Measurements from ENCODE around the gene KRT6B.
"Not testable (repeated sequence)": the region's sequence is repeated elsewhere in the genome, so short reads cannot be mapped to it uniquely, and the experiment has no call there.

KRT6B gene

GRCh38 chr12:52464897-52465296, 13.0 kb upstream of the KRT6B start:
- no peak for DNase-seq

DNA sequence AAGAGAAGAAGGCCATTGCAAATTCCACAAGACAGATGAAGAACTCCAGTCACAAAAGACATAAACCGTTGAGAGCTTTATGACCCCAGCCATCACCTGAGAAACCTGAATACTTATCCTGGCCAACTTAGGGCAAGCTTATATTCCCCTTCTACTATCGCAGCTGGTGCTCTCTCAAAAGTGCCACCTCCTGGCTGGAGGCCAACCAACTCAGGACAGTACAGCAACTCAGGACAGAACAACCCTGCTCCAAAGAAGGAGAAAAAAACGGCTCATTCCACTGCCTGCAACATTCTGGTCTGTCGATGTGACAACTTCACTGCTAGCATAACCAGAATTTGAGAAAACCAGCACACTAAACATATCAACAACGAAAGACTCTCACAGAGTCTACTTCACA, 9.7 kb upstream of the KRT6B start:
- DNase-seq, result no peak

DNA sequence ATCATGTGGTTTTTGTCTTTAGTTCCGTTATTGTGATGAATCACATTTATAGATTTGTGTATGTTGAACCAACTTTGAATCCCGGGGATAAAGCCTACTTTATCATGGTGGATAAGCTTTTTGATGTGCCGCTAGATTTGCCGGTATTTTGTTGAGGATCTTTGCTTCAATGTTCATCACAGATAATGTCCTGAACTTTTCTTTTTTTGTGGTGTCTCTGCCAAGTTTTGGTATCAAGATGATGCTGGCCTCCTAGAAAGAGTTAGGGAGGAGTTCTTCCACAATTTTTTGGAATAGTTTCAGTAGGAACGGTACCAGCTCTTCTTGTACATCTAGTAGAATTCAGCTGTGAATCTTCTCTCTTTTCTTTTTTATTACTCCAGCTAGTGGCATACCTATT, 6.9 kb upstream of the KRT6B start:
- DNase-seq, result no peak

DNA sequence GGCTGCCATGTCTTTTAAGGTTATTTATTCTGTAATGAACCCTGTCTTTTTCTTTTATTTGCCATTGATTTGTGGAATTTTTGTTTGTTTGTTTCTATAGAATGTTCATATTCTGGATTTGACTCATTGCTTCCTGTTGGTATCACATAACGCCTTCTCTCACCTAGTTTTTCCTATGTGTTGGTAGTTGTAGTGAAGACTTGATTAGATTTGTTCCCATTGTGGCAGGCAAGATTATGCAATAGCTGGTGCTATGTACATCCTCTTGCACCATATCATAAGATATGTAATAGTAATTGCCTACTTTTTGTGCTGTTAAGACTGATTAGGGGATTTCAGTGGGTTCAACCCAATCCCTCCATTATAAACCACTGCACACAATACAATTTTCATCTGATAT, 3.9 kb upstream of the KRT6B start:
- no peak for DNase-seq

DNA sequence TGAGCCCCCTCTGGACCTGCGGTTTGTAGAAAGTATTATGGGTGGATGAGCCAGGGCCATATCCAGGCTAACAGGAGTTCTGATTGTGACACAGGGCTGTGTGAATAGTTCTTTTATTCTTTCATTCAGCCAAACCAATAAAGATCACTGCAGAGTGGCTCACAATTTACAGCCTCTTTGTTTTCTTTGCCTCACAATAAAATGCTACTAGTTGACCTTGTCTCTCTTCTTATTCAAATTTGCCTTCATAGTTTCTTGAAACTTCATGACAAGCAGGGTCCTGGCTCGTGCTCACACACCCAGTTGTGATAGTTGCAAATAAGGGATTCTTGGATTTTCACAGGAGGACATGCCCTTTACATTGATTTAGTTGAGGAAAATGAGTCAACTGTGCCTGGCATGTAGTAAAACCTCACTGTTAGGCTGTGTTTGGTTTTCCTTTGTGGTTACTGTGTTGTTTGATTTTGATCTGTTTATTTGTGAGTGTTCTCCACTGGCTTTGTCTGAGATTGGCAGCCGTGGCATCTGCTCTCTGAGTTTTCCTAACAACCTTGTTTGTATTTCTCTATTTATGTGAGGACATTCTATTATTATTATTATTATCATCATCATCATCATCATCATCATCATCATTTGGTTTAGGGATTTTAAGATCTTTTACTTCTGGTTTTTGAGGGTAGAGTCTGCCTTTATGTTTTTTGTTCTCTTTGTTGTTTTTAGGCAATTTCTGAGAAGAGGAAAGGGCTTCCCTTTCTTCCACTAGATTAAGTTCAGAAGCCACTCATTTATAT, 2.7 kb upstream of the KRT6B start:
- no peak for DNase-seq

GRCh38 chr12:52448228-52448627, 3.7 kb downstream of the KRT6B start:
- DNase-seq, result no peak

DNA sequence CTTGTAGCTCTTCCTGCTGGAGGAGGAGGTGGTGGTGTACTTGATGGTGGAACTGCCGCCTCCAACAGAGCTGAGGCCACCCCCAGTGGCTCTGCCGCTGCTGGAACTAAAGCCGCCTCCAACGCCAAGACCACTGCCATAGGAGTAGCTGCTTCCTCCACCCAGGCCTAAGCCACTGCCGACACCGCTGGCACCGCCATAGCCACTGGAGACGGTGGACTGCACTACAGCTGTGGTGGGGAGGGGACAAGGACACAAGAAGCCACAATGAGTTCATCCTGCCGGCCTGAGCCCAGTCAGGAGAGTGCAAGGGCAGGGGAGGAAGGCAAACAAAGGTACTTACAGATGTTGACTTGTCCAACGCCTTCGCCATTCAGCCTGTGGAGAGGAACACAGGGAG, 4.8 kb downstream of the KRT6B start:
- DNase-seq, result not testable (repeated sequence)

DNA sequence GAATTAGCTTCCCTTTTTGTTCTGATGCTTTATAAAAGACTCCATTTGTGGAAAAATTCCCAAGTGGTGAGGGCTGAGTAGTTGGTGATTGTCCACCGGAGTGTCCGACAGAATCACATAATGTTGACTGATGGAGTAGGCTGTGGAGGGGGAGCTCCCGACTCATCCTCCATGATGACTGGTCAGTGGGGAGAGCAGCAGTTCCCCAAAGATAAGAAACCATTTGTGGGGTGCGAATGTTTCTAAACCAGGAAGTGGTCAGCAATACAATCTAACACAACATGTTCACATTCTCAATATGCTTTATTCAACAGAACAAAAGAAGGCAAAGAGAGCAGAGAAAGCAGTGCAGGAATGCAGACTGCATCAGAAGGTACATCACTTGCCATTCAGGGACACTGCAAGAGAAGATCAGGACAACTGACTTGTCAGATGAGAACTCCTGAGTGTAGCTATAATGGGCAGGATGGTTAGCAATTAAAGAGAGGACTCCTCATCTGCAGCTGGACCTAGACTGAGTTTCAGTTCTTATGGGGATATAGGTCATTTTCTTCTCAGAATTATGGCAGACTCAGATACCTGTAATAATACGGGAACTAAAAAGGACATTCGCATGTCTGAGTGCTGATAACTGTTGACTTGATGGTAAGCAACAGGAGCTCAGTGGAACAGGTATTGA, 5.4 kb downstream of the KRT6B start:
- no peak for DNase-seq

- no peak for DNase-seq
Measured at GRCh38 chr12:52445876-52446275, 6.1 kb downstream of the KRT6B start.

DNA sequence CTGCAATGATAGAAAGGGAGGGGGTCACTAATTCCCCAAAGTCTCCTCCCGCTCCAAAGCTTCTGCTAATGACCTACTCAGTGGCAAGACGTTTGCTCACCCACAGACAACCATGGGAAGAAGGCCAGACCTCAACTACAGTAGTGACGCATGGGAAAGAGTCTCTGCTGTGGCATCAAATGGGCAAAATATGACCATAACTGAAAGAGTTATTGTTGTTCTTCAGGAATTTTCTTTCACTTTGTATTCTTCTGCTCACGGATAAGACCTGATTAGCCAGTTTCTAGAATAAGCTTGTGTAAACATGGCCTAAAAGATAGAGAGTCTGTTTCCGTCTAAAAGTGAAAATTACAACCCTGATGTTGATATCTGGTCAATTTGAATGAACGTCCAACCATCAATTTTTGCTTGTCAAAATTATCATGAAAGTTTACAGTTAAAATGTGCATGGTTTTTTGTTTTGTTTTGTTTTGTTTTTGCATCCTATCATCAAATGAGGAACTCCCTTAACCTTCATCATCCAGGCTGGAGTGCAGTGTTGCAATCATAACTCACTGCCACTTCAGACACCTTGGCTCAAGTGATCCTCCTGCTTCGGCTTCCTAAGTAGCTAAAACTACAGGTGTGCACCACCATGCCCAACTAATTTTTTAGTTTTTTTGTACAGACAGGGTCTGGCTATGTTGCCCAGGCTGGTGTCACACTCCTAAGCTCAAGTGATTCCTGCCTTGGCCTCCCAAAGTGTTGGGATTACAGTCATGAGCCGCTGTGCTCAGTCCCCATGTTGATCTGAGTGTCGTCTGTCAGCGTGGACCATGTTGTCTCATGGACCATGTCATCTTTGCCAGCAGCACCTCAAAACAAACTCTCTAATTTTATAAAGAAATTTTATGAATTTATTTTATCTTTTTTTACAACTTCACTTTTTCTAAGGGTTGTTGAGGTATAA, 7.0 kb downstream of the KRT6B start:
- no peak for DNase-seq

DNA sequence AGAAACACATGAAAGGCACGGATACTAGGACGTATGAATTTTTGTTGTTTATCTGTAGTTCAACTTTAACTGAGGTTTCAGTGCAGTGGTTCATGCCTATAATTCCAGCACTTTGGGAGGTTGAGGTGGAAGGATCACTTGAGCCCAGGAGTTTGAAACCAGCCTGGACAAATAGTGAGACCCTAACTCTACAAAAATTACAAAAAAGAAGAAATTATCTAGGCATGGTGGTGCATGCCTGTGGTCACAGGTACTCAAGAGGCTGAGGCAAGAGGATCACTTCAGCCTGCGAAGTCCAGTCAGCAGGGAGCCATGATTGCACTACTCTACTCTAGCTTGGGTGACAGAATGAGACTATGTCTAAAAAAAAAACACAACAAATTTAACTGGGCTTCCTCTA, 8.0 kb downstream of the KRT6B start:
- DNase-seq, result no peak

GRCh38 chr12:52442600-52443061, 9.3 kb downstream of the KRT6B start:
- DNase-seq, result peak; percentile 66

GRCh38 chr12:52441320-52441911, 10.5 kb downstream of the KRT6B start:
- peak; percentile 30 for DNase-seq

- DNase-seq, result peak; percentile 9
Measured at GRCh38 chr12:52440821-52441319, 11.1 kb downstream of the KRT6B start.

- no peak for DNase-seq
Measured at GRCh38 chr12:52439845-52440244, 12.1 kb downstream of the KRT6B start.

- no peak for DNase-seq
Measured at GRCh38 chr12:52439420-52439819, 12.5 kb downstream of the KRT6B start.

DNA sequence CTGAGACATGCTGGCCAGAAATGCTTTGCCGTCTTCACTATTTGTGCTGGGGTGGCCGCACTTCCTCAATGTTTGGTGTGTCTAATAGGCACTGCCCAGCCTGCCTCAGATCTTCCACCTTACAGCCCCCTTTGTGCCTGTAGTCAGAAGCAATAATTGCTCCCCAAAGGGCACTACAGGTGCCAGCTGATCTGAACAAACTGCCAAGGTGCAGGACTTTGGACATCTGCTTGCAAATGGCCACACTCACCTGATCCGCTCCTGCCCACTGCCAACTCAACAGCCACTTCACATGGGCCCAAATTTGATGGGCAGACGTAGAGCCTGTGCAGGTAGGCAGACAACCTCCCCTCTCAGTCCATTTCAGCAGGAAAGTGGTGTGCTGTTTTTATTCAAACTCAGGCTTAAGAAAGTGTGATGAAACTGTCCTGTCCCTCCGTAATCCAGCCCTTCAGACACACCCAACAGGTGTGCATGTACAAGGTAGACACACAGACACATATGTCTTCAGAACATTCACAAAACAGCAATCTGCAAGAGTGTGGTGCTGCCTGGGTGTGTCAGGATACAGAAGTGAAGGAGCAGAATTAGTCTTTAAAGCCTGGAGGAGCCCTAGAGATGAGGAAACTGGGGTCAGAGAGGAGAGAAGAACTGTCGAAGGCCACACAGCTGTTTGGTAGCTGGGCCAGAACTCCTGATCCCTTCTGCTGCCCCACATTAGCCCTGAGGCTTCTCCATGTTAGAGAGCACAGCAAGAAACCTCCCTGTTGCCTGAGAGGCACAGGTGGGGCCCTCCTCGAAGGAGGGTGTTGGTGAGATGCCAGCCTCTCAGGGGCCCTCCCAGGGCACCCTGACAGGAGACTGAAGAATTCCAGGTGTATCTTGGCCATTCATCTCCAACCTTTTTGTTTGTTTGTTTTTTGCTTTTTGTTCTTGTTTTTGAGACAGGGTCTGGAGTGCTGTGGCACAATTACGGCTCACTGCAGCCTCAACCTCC, 13.3 kb downstream of the KRT6B start:
- DNase-seq, result no peak

DNA sequence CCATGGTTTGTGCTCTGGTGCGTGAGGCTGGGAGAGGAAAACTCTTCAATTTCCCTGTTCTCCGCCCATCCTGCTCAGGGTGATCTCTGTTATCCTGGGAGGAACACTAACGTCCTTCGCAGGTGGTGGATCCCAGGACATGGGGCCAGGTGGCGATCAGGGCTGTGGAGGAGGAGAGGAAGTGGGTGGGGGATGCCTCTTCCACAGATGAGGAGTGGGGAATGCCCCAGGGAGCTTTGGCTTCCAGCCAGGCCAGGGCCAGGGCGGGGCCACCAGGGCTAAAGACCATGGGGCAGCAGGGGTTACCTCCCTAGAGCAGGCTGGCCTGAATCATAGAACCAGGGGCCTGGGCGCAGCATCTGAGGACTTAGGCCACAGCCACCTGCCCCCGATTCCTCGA, 14.4 kb downstream of the KRT6B start:
- DNase-seq, result no peak

DNA sequence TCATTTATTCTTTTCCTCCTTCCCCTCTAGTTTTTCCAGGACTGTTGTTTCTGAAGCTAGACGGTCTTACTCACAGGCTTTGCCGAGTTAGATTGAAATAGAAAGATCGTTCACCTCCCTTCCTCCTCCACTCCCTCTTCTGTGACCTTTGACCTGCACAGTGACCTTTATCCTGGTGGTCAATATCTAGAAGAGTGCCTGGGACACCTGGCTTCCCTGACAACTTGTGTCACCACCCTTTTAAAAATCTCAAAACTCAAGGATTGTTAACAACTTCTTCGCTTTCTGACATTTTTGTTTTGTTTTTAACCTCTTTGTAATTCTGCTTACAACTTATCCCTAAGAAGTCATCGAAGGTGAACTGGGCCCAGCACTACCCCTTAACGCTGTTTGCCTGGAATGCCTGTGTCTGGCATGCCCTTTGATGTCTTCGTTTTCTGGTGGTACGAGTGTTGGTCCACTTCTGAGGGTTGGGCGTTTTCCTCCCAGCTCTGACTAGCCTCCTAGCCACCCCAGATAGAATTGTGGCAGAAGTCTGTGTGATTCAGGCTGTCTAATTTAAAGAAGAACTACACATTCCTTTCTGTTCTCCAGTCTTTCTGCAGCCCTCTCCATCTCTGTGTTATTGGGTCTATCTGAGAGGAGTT, 15.0 kb downstream of the KRT6B start:
- DNase-seq, result no peak

GRCh38 chr12:52436000-52436827, 15.7 kb downstream of the KRT6B start:
- no peak for DNase-seq

Data from HCEC 1CT (cell line).